ENCODE results near the gene DNM3. TPM values are rescaled to one million over a fixed set of nuclear protein-coding genes. Genes with fewer than 3 reads are reported as not detected.

DNM3 gene
- total and polyA plus RNA-seq, 2 donors (not counting 3 experiments of a cell fraction or from before 2014, with no cell fraction given) = 1.4 to 2.5 TPM

DNA sequence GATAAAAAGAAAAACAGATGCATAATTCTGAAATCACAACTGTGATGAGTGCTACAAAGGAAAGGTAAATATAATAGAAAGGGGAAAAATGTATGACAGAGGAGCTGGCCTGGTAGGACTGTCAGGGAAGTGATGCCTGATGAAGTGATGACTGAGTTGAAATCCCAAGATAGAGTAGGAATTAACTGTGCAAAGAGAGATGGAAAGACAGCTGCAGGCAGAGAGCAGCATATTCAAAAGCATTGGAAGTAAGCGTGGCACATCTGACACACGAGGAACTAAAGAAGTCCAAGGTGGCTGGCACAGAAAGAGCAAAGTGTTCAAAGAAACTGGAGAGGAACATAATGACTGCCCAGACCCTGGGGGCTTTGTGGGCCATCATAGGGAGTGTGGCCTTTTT lies 457.6 kb downstream of the DNM3 start:
- no peak for TF ChIP-seq POLR2AphosphoS5 (IDR thresholded peaks at IDR 0.05; ENCODE audit: insufficient read depth, low read depth, low read length)
- no peak for TF ChIP-seq EZH2 (IDR thresholded peaks at IDR 0.05; ENCODE audit: borderline replicate concordance, low read depth, low read length, severe bottlenecking)
- TF ChIP-seq MYC (IDR thresholded peaks at IDR 0.05; ENCODE audit: low read depth, low read length) = no peak
- TF ChIP-seq JUN (IDR thresholded peaks at IDR 0.05; ENCODE audit: borderline replicate concordance, insufficient read depth, insufficient read length, low read depth) = no peak
- TF ChIP-seq, protein P1, sequence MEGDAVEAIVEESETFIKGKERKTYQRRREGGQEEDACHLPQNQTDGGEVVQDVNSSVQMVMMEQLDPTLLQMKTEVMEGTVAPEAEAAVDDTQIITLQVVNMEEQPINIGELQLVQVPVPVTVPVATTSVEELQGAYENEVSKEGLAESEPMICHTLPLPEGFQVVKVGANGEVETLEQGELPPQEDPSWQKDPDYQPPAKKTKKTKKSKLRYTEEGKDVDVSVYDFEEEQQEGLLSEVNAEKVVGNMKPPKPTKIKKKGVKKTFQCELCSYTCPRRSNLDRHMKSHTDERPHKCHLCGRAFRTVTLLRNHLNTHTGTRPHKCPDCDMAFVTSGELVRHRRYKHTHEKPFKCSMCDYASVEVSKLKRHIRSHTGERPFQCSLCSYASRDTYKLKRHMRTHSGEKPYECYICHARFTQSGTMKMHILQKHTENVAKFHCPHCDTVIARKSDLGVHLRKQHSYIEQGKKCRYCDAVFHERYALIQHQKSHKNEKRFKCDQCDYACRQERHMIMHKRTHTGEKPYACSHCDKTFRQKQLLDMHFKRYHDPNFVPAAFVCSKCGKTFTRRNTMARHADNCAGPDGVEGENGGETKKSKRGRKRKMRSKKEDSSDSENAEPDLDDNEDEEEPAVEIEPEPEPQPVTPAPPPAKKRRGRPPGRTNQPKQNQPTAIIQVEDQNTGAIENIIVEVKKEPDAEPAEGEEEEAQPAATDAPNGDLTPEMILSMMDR (IDR thresholded peaks at IDR 0.05; ENCODE audit: extremely low read depth in 1 of 2, insufficient read depth in 1 of 2, low read depth in 1 of 2, low read length in 2 of 2) = no peak
- TF ChIP-seq, protein P2, sequence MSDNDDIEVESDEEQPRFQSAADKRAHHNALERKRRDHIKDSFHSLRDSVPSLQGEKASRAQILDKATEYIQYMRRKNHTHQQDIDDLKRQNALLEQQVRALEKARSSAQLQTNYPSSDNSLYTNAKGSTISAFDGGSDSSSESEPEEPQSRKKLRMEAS (IDR thresholded peaks at IDR 0.05; ENCODE audit: insufficient read depth, insufficient read length) = no peak
- no peak for TF ChIP-seq GATA2 (IDR thresholded peaks at IDR 0.05; ENCODE audit: insufficient read depth, insufficient read length, low read depth, low read length)
- no peak for TF ChIP-seq FOS (IDR thresholded peaks at IDR 0.05; ENCODE audit: borderline replicate concordance, insufficient read depth, low read length)
- no peak for TF ChIP-seq POLR2A (IDR thresholded peaks at IDR 0.05; ENCODE audit: low read depth, low read length)
- dilution Hi-C loops (cut with MboI; ENCODE audit: extremely low pct_ligation_motif_present, low sequenced_read_pairs) = no loop called here
- intact Hi-C loops (cut with micrococcal nuclease) = no loop called here
- Histone ChIP-seq H3K79me2 (ENCODE audit: control insufficient read depth, insufficient read depth, low read length) (no peaks in the 10 kb centered on the region), H4K20me1 (replicated peaks; ENCODE audit: control insufficient read depth, extremely low read depth, insufficient read depth, low read length) (no peaks in the 10 kb centered on the region), H3K9me1 (replicated peaks; ENCODE audit: control insufficient read depth, extremely low read depth, insufficient read depth, low read length) (no peaks in the 10 kb centered on the region), H3K9me3 (replicated peaks; ENCODE audit: control insufficient read depth, insufficient read depth, low read length) (no peaks in the 10 kb centered on the region), H3K9ac (replicated peaks; ENCODE audit: extremely low read depth, insufficient read depth, low read length) (no peak overlapping the region), H2AFZ (ENCODE audit: low read depth, low read length) (no peak overlapping the region), H3K27me3 (ENCODE audit: control insufficient read depth in 2 of 2, insufficient read depth in 2 of 2, low read length in 2 of 2) (no peaks in the 10 kb centered on the region), H3K4me1 (ENCODE audit: control insufficient read depth, extremely low read depth, insufficient read depth, low read length) (no peaks in the 10 kb centered on the region), H3K4me2 (ENCODE audit: insufficient read depth, low read length) (no peak overlapping the region), H3K4me3 (replicated peaks in 1 of 3; ENCODE audit: insufficient read depth in 1 of 3, low read depth in 1 of 3, low read length in 3 of 3) (no peak overlapping the region), H3K27ac (ENCODE audit: insufficient read depth, low read depth, low read length) (no peak overlapping the region), H3K36me3 (ENCODE audit: control insufficient read depth in 2 of 2, extremely low read depth in 1 of 2, insufficient read depth in 2 of 2, low read length in 2 of 2) (no peaks in the 10 kb centered on the region)
- POLR2A ChIA-PET = no interaction called here
- CTCF ChIA-PET = no interaction called here
- no TSS peak for BruUV-seq (replicated peaks)
- FAIRE-seq = no peak
- no peak for DNase-seq (ENCODE audit: low read depth, low spot score)
